ENCODE results near the gene PDX1.

DNA sequence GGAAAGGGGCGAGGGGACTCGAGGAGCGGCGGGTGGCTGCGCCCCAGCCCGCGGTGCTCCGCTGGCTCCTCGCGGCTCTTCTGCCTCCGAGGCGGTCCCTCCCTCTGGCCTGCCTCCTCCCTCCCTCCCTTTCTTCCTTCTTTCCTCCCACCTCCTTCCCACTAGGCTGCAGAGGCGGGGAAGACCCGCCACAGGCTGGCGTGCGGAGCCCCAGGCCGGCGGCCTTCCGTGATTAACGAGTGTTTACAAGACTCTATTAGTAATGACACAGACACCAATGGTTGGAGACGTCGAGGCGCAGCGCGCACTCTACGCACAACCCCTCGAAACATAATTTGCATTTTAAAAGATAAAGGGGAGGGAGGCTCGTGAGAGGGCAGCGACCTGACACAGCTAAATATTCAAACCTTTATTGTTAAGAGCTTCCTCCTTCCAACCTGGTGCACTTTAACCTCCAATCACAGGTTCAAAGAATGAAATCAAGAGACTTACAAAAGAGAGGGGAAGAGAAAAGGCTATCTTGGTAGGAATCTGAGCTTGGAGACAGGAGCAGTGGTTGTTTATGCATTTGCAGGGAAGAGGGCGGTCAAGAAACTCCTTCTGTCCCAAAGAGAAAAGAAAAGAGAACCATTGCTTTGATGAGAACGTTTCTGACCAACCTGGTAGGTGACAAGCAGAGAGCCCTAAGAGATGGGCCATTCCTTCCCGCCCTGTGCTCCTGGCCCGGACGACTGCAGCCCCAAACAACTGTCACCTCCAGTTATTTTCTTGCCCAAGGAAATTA, 49.5 kb downstream of the PDX1 start, which contains the start of gene CDX2:
- TF ChIP-seq, protein P1, sequence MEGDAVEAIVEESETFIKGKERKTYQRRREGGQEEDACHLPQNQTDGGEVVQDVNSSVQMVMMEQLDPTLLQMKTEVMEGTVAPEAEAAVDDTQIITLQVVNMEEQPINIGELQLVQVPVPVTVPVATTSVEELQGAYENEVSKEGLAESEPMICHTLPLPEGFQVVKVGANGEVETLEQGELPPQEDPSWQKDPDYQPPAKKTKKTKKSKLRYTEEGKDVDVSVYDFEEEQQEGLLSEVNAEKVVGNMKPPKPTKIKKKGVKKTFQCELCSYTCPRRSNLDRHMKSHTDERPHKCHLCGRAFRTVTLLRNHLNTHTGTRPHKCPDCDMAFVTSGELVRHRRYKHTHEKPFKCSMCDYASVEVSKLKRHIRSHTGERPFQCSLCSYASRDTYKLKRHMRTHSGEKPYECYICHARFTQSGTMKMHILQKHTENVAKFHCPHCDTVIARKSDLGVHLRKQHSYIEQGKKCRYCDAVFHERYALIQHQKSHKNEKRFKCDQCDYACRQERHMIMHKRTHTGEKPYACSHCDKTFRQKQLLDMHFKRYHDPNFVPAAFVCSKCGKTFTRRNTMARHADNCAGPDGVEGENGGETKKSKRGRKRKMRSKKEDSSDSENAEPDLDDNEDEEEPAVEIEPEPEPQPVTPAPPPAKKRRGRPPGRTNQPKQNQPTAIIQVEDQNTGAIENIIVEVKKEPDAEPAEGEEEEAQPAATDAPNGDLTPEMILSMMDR (IDR thresholded peaks at IDR 0.05) = no peak
- no peak for TF ChIP-seq POLR2A (IDR thresholded peaks at IDR 0.05)

All from testis (tissue), 2 donors.